ENCODE measurements around the gene MDM4. TPM values are rescaled to one million over a fixed set of nuclear protein-coding genes. Genes with fewer than 3 reads are reported as not detected.

MDM4 gene
- total RNA-seq, 1 donor from 2014 or later: 127 TPM

DNA sequence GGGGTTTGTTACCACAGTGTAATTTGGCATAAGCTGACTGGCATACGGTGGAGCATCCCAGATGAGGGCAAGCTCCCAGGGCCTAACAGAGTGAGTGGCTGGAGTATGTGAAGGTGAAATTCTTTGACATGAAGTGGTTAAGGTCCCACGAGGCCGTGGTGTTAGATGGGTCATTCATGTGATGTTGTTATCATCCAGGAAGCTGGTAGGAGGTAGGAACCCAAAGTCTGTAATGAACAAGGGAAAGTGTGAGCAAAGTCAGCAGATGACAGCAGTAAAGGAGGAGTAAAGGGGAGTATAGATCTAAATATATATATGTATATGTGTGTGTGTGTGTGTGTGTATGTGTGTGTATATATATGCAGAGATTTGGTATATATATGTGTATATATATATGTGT lies 47.6 kb downstream of the MDM4 start:
- no peak for DNase-seq (ENCODE audit: low spot score, unreplicated experiment)
- peaks cover 24% of the 10 kb centered on the region for H3K4me1 Mint-ChIP-seq (ENCODE audit: low read depth)
- H3K9me3 Mint-ChIP-seq (ENCODE audit: low read depth): no peaks in the 10 kb centered on the region
- no peaks in the 10 kb centered on the region for H3K27me3 Mint-ChIP-seq
- H3K4me3 Mint-ChIP-seq (ENCODE audit: low read depth): no peak overlapping the region
- no peak overlapping the region for H3K27ac Mint-ChIP-seq
- H3K36me3 Mint-ChIP-seq (ENCODE audit: insufficient read depth): peaks cover 11% of the 10 kb centered on the region
- no peak for TF ChIP-seq CTCF (IDR thresholded peaks at IDR 0.05; ENCODE audit: unreplicated experiment)

- no peaks in the 10 kb centered on the region for H3K9me3 Mint-ChIP-seq (ENCODE audit: low read depth)
- DNase-seq (ENCODE audit: low spot score, unreplicated experiment): no peak
- H3K4me1 Mint-ChIP-seq (ENCODE audit: low read depth): peaks cover 24% of the 10 kb centered on the region
- peak overlapping the region; percentile 59 for H3K27ac Mint-ChIP-seq
- no peak for TF ChIP-seq CTCF (IDR thresholded peaks at IDR 0.05; ENCODE audit: unreplicated experiment)
- peaks cover 11% of the 10 kb centered on the region for H3K36me3 Mint-ChIP-seq (ENCODE audit: insufficient read depth)
- H3K27me3 Mint-ChIP-seq: no peaks in the 10 kb centered on the region
- no peak overlapping the region for H3K4me3 Mint-ChIP-seq (ENCODE audit: low read depth)
Observed at GRCh38 chr1:204564835-204565234, 48.6 kb downstream of the MDM4 start.

- Mint-ChIP-seq H3K36me3 (ENCODE audit: insufficient read depth) (peaks cover 8% of the 10 kb centered on the region), H3K27me3 (no peaks in the 10 kb centered on the region), H3K27ac (no peak overlapping the region), H3K4me3 (ENCODE audit: low read depth) (no peak overlapping the region), H3K4me1 (ENCODE audit: low read depth) (peaks cover 19% of the 10 kb centered on the region), H3K9me3 (ENCODE audit: low read depth) (no peaks in the 10 kb centered on the region)
- DNase-seq (ENCODE audit: low spot score, unreplicated experiment): peak; percentile 22
- peak; percentile 72 for TF ChIP-seq CTCF (IDR thresholded peaks at IDR 0.05; ENCODE audit: unreplicated experiment)
Observed at GRCh38 chr1:204565617-204566582, 49.7 kb downstream of the MDM4 start.

DNA sequence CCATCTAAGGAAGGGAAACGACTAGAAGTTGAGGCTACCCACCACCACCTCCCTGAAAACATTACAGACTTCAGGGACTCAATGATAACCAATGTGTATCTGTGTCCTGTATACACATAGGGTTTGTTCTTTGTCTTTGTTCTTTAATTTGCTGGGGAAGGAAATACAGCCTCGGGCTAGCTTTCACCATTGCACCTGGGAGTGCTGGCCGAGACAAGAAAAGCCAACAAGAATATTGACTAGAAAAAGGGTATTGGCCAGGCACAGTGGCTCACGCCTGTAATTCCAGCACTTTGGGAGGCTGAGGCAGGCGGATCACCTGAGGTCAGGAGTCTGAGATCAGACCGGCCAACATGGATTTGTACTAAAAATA lies 50.4 kb downstream of the MDM4 start:
- DNase-seq (ENCODE audit: low spot score, unreplicated experiment): no peak
- Mint-ChIP-seq H3K27ac (no peak overlapping the region), H3K4me3 (ENCODE audit: low read depth) (no peak overlapping the region), H3K27me3 (no peaks in the 10 kb centered on the region), H3K9me3 (ENCODE audit: low read depth) (no peaks in the 10 kb centered on the region), H3K4me1 (ENCODE audit: low read depth) (peaks cover 17% of the 10 kb centered on the region), H3K36me3 (ENCODE audit: insufficient read depth) (peaks cover 4% of the 10 kb centered on the region)
- no peak for TF ChIP-seq CTCF (IDR thresholded peaks at IDR 0.05; ENCODE audit: unreplicated experiment)

- no peak for TF ChIP-seq CTCF (IDR thresholded peaks at IDR 0.05; ENCODE audit: unreplicated experiment)
- Mint-ChIP-seq H3K4me1 (ENCODE audit: low read depth) (peaks cover 17% of the 10 kb centered on the region), H3K27me3 (no peaks in the 10 kb centered on the region), H3K9me3 (ENCODE audit: low read depth) (no peaks in the 10 kb centered on the region), H3K4me3 (ENCODE audit: low read depth) (no peak overlapping the region), H3K27ac (no peak overlapping the region), H3K36me3 (ENCODE audit: insufficient read depth) (peaks cover 1% of the 10 kb centered on the region)
- no peak for DNase-seq (ENCODE audit: low spot score, unreplicated experiment)
Observed at GRCh38 chr1:204567071-204567470, 50.9 kb downstream of the MDM4 start.

Data from progenitor cell of endocrine pancreas (in vitro differentiated cells).